PFSK-1 (cell line): Measurements from ENCODE around the gene GJB4.

Experiments used
- FOXP2 ChIP-seq: optimal IDR thresholded peaks from 2 replicates; pipeline ENCODE3; 2011; ENCODE audit warnings: borderline replicate concordance, control low read depth, inconsistent platforms; ENCODE audit not compliant: insufficient read depth; ENCODE audit errors: extremely low read length, extremely low read depth
- POLR2AphosphoS5 ChIP-seq: IDR thresholded peaks from 2 replicates; pipeline ENCODE4 v1.6.1; 2012; ENCODE audit warnings: low read depth, mild to moderate bottlenecking, control low read depth, low read length, moderate library complexity
- REST ChIP-seq, 2 experiments: IDR thresholded peaks; 2 replicates each; pipeline versions ENCODE4 v1.6.1 to v1.8.0; 2011 to 2012; ENCODE audit warnings: low read depth in 2 of 2, low read length in 2 of 2, control low read depth in 1 of 2, inconsistent platforms in 1 of 2, mild to moderate bottlenecking in 1 of 2, moderate library complexity in 1 of 2; ENCODE audit not compliant: insufficient read depth in 1 of 2
- SIN3A ChIP-seq: IDR thresholded peaks from 2 replicates; pipeline ENCODE4 v1.6.1; 2012; ENCODE audit warnings: mild to moderate bottlenecking, low read length, moderate library complexity, borderline replicate concordance; ENCODE audit not compliant: insufficient read depth
- TAF1 ChIP-seq: IDR thresholded peaks from 2 replicates; pipeline ENCODE4 v1.6.1; 2012; ENCODE audit warnings: low read length, control low read depth, borderline replicate concordance; ENCODE audit not compliant: insufficient read depth

GJB4 gene

DNA sequence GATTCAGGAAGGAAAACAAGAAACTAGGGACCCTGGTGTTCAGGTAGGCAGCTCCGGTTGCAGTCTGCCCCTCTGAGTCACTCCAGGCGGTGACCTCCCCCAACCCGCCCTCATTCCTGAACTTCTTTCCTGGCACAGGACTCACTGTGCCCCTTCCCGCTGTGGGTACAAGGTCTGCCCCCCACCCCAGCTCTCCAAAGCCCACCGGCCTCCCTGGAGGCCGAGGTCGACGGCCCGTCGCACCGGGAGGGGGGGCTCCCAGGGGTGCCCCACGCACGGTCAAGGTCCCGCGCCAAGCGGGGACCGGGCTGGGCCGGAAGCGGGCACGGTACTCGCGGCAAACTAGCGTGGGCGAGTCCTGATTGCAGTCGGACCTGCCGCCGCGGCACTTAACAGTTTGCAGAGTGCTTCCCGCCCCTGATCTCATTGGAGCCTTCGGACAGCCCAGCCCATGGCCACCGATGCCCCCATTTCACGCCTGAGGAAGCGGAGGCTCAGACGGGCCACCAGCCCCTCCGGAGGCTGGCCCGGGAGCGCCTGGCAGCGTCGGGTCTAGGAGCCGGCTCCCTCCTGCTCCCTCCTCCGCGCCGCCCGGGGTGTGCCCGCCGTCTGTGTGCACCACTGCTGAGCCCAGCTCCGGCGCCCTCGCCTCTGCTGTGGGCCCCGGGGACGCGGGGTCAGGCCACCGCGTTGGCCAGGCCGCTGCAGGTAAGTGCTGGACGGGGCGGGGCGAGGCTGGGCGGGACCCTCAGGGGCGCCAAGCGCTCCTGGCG is 21.7 kb downstream of the GJB4 start, which contains the start of gene GJB3:
Gene GJB3, plus strand, starts transcription at position 144 of the 773 bp plus-strand sequence. CDS start 3,549 bp downstream, outside the sequence.
- TF ChIP-seq TAF1 (no peak), REST (IDR thresholded peaks at IDR 0.05; ENCODE audit: insufficient read depth in 1 of 2, low read depth in 2 of 2, low read length in 2 of 2) (no peak), POLR2AphosphoS5 (no peak), FOXP2 (no peak)

- TF ChIP-seq REST (IDR thresholded peaks at IDR 0.05; ENCODE audit: insufficient read depth in 1 of 2, low read depth in 2 of 2, low read length in 2 of 2) (no peak), POLR2AphosphoS5 (no peak), TAF1 (no peak), SIN3A (no peak), FOXP2 (no peak)
Measured at GRCh38 chr1:34781844-34782391, 22.4 kb downstream of the GJB4 start.

DNA sequence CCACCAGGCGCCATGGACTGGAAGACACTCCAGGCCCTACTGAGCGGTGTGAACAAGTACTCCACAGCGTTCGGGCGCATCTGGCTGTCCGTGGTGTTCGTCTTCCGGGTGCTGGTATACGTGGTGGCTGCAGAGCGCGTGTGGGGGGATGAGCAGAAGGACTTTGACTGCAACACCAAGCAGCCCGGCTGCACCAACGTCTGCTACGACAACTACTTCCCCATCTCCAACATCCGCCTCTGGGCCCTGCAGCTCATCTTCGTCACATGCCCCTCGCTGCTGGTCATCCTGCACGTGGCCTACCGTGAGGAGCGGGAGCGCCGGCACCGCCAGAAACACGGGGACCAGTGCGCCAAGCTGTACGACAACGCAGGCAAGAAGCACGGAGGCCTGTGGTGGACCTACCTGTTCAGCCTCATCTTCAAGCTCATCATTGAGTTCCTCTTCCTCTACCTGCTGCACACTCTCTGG is 25.2 kb downstream of the GJB4 start:
- TF ChIP-seq POLR2AphosphoS5 (no peak), REST (IDR thresholded peaks at IDR 0.05; ENCODE audit: insufficient read depth in 1 of 2, low read depth in 2 of 2, low read length in 2 of 2) (no peak), TAF1 (no peak), FOXP2 (no peak), SIN3A (no peak)

DNA sequence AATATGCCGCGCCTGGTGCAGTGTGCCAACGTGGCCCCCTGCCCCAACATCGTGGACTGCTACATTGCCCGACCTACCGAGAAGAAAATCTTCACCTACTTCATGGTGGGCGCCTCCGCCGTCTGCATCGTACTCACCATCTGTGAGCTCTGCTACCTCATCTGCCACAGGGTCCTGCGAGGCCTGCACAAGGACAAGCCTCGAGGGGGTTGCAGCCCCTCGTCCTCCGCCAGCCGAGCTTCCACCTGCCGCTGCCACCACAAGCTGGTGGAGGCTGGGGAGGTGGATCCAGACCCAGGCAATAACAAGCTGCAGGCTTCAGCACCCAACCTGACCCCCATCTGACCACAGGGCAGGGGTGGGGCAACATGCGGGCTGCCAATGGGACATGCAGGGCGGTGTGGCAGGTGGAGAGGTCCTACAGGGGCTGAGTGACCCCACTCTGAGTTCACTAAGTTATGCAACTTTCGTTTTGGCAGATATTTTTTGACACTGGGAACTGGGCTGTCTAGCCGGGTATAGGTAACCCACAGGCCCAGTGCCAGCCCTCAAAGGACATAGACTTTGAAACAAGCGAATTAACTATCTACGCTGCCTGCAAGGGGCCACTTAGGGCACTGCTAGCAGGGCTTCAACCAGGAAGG is 25.8 kb downstream of the GJB4 start:
- TF ChIP-seq FOXP2: no peak

DNA sequence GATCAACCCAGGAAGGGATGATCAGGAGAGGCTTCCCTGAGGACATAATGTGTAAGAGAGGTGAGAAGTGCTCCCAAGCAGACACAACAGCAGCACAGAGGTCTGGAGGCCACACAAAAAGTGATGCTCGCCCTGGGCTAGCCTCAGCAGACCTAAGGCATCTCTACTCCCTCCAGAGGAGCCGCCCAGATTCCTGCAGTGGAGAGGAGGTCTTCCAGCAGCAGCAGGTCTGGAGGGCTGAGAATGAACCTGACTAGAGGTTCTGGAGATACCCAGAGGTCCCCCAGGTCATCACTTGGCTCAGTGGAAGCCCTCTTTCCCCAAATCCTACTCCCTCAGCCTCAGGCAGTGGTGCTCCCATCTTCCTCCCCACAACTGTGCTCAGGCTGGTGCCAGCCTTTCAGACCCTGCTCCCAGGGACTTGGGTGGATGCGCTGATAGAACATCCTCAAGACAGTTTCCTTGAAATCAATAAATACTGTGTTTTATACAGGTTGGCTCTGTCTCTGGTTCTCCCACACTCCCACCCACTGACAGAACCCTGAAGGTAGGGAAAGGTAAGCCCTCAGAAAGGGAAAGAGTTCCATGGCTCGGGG is 26.4 kb downstream of the GJB4 start:
- TF ChIP-seq SIN3A (no peak), REST (IDR thresholded peaks at IDR 0.05; ENCODE audit: insufficient read depth in 1 of 2, low read depth in 2 of 2, low read length in 2 of 2) (no peak), TAF1 (no peak), FOXP2 (no peak), POLR2AphosphoS5 (no peak)
